ENCODE measurements around the gene NIN. TPM values are rescaled to one million over a fixed set of nuclear protein-coding genes. Genes with fewer than 3 reads are reported as not detected.
A peak's percentile ranks its signal among the peaks of the same experiment; 100 is the strongest.

Gene NIN
- total and polyA plus RNA-seq, 4 donors, result 1.7 to 11.1 (median 4.0) TPM

- WGBS, result 93% methylated on average over 1 of the region's 1 CpG
- H3K4me3 ChIP-seq (ENCODE audit: low read depth in 1 of 3, low read length in 3 of 3), result no peak overlapping the region
- no peaks in the 10 kb centered on the region for H3K4me1 ChIP-seq (ENCODE audit: control insufficient read depth in 4 of 4, insufficient read depth in 4 of 4, low read length in 3 of 4)
- DNase-seq (ENCODE audit: low spot score), result no peak
- no peaks in the 10 kb centered on the region for H3K36me3 ChIP-seq (ENCODE audit: control insufficient read depth in 4 of 4, insufficient read depth in 3 of 4, low read depth in 1 of 4, low read length in 3 of 4)
- no peaks in the 10 kb centered on the region for H3K27me3 ChIP-seq (ENCODE audit: control insufficient read depth in 4 of 4, insufficient read depth in 4 of 4, low read length in 3 of 4)
- H3K9me3 ChIP-seq (ENCODE audit: control insufficient read depth in 4 of 4, low read length in 3 of 4), result no peaks in the 10 kb centered on the region
- TF ChIP-seq RAD21 (IDR thresholded peaks at IDR 0.05) (peak in 1 of 2 donors; percentile 15), REST (IDR thresholded peaks at IDR 0.05) (no peak)
- no peak overlapping the region for H3K27ac ChIP-seq (ENCODE audit: low read depth in 1 of 2, low read length in 2 of 2)
- H3K9ac ChIP-seq (ENCODE audit: low read depth in 1 of 2, low read length in 2 of 2), result no peak overlapping the region
Observed at GRCh38 chr14:50688875-50689274, 142.1 kb downstream of the NIN start.

- H3K9me3 ChIP-seq (ENCODE audit: control insufficient read depth in 4 of 4, low read length in 3 of 4), result no peaks in the 10 kb centered on the region
- TF ChIP-seq SP1 (IDR thresholded peaks at IDR 0.05) (no peak), GABPA (IDR thresholded peaks at IDR 0.05 in 1 of 2, conservative IDR thresholded peaks at IDR 0.05 in 1 of 2) (no peak), NR2F2 (IDR thresholded peaks at IDR 0.05) (no peak), FOXA1 (IDR thresholded peaks at IDR 0.05) (no peak), ZBTB33 (IDR thresholded peaks at IDR 0.05) (no peak), CTCF (IDR thresholded peaks at IDR 0.05; ENCODE audit: low read depth, low read length, missing input control) (no peak), ATF3 (IDR thresholded peaks at IDR 0.05) (no peak), HNF4G (IDR thresholded peaks at IDR 0.05) (no peak), EGR1 (IDR thresholded peaks at IDR 0.05; ENCODE audit: low read depth in 2 of 2) (no peak)
- no peaks in the 10 kb centered on the region for H3K36me3 ChIP-seq (ENCODE audit: control insufficient read depth in 4 of 4, insufficient read depth in 3 of 4, low read depth in 1 of 4, low read length in 3 of 4)
- no peaks in the 10 kb centered on the region for H3K4me1 ChIP-seq (ENCODE audit: control insufficient read depth in 4 of 4, insufficient read depth in 4 of 4, low read length in 3 of 4)
- H3K27ac ChIP-seq (ENCODE audit: low read depth in 1 of 2, low read length in 2 of 2), result no peak overlapping the region
- H3K4me3 ChIP-seq (ENCODE audit: low read depth in 1 of 3, low read length in 3 of 3), result no peak overlapping the region
- no peak for DNase-seq (ENCODE audit: low spot score)
- H3K9ac ChIP-seq (ENCODE audit: low read depth in 1 of 2, low read length in 2 of 2), result no peak overlapping the region
- H3K27me3 ChIP-seq (ENCODE audit: control insufficient read depth in 4 of 4, insufficient read depth in 4 of 4, low read length in 3 of 4), result no peaks in the 10 kb centered on the region
Observed at GRCh38 chr14:50679674-50680073, 151.3 kb downstream of the NIN start.

Data from liver (tissue), 9 donors.